SHP77 treated with DMSO at 0.1 percent for 48 hours (cell line): Measurements from ENCODE around the gene EFCAB14.
A peak's percentile ranks its signal among the peaks of the same experiment; 100 is the strongest.
"Not testable (repeated sequence)": the region's sequence is repeated elsewhere in the genome, so short reads cannot be mapped to it uniquely, and the experiment has no call there.

Experiments
- DNase-seq: peaks from one replicate; lab custom pipeline; 2025; lab: John Stamatoyannopoulos, UW

EFCAB14 gene

DNA sequence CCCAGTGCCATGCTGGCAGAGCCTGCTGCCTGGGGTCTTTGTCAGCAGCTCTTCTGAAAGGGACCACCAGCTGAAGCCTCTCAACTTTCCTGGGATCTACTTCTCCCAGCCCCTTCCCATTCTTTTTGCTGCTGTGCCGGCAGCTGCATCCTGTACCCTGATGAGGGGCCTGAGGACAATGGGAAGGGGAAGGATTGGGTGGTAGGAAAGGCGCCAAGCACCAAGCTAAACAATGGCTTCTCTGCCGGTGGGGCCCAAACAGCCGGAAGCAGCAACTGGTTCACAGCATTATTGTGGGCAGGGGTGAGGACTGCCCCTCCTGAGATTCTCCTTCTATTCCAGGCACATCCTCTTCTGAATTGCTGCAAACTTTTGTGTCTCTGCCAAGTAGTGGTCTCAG, 5.0 kb upstream of the EFCAB14 start:
- no peak for DNase-seq

DNA sequence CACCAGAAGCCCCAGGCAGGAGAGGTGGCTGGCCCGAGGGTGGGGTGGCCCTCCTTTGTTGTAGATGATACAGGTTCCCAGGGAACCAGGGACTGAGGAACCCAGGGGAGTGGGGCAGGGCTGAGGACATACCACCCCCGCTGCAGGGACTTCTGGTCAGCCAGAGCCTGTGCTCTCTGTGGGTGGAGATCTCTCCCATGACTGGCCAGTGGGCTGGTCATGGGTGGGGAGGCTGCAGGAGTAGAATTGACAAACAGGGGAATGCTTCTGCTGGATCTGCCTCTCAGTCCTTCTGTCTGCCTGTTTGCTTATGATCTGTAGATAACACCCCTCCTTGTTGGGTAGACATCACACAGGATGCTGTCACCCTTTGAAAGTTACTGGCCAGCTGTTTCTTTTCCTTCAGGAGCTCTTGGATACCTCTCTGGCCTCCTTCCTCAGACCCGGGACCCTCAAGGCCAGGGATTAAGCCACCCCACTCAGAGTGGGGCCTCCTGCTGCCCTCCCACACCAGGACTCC, 2.8 kb upstream of the EFCAB14 start:
- DNase-seq, result no peak

DNA sequence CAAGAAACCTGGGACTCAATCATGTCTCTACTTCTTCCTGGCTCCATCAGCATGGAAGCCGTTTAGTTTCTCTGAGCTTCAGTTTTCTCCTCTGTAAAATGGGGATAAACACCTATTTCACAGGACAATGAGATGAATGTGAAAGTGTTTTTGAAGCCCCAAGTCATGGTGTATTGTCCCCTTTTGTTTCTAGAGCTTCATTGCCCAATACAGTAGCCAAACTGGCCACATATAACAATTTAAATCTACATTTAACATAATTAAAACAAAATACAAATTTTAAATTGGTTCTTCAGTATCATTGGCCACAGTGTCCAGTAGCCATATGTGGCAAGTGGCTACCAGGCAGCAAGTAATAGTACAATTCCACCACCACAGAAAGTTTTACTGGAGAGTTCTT, 2.3 kb upstream of the EFCAB14 start:
- DNase-seq, result no peak

DNA sequence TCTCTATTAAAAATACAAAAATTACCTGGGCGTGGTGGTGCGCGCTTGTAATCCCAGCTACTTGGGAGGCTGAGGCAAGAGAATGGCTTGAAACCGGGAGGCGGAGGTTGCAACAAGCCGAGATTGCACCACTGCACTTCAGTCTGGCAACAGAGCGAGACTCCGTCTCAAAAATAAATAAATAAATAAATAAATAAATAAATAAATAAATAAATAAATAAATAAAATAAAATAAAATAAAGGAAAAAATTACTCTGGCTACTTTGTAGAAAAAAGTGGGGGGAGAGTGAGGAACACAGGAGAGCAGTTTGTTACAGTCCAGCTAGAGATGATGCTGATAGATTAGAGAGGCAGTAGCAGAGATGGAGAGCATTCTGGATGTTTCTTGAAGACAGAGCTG, 1.4 kb upstream of the EFCAB14 start:
- DNase-seq, result not testable (repeated sequence)

DNA sequence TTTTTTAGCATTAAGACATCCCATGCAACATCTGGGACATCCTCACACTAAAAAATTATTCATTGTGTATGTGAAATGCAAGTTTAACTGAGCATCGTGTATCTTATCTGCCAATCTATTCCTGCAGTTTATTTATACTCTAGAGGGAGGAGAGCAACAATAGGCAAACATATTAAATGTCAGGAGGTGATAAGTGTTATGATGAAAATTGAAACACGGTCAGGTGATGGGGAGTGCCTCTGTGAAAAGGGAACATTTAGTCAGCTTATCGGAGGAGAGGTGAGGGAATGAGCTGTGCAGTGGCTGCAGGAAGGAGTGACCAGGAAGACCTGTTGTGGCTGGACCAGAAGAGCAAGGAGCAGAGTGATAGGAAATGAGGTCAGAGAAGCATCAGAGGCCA, 775 bp upstream of the EFCAB14 start:
- DNase-seq, result peak; percentile 2

DNA sequence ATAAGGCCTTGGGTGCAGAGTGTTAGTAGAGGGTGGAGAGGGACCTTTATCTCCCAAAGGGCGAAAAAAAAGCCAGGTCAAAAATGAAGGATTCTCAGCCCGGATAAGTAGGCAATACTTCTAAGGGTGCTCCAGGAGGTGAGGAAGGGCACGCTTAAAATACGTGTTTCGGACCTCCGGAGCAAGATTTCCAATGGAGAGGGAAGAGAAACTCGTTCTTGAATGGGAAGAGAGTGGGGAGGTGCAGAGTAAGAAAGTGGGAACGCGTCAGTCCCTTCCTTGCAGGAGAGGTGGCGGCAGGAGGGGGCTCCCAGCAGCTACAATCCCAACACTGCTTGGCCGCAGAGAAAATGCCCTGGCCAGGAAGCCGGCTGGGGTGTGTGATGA, 581 bp downstream of the EFCAB14 start:
- DNase-seq, result no peak

DNA sequence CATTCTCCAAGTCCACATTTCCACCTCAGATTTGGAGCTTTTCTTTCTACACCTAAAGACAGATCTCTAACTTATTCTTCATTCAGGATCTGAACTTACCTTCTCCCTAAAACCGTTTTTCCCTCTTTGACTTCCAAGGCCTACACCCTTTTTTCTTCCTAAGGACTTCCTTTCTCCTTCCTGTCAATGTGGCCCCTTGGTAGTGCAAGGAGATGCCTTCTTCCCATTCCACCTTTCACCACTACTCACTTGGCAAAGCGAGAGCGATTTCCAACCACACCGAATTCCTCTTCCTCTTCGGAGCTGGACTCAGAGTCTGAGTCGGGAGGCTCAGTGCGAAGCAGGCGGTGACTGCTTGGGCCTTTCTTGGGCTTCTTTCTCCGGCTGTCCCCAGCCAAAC, 1.3 kb downstream of the EFCAB14 start:
- DNase-seq, result no peak

DNA sequence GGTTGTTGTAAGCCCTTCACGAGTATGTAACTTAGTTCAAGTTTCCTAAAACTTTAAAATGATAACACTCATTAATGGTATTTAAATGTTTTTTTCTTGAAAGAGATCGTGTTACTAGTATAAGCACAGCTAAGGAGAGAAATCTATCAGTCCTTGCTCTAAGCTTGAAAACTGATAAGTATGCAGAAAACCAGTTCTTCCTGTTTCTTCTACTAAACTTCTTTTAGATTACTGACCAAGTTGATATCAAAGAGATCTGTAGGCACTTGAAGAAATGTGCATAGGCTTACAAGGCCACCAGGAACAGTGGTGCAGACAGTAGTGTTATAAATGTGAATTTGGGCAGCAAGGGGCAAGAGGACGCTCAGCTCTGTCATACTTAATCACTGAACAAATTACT, 3.9 kb downstream of the EFCAB14 start:
- no peak for DNase-seq

DNA sequence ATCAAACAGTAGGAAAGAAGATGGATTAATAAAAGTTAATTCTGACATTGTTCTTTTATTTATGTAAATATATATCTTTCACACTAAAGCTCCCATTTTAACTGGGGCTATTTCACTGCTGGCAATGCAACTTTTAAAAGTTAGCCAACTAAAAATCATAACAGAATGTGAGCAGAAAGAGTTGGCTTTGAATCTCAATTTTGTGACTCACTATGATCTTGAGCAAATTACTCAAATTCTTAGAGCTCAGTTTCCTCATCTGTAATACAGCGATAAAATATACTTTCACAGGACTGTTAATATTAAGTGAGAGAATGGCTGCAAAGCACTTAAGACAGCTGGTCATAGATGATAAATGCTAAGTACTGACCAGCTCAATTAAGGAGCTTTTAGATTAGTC, 10.8 kb downstream of the EFCAB14 start:
- no peak for DNase-seq

DNA sequence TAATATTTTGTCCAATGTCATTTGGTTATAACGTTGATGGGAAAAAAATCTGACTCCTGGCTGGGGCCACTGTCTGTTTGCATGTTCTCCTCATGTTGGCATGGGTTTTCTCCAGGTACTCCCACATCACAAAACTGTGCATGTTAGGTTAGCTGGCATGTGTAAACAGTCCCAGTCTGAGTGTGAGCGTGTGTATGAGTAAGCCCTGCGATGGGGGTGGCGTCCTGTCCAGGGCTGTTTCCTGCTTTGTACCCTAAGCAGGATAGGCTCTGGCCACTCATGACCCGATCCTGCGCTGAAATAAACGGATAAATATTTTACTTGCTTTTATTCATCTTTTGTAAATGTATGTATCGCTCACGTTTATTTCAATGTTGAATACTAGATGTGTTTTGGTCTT, 13.5 kb downstream of the EFCAB14 start:
- no peak for DNase-seq

DNA sequence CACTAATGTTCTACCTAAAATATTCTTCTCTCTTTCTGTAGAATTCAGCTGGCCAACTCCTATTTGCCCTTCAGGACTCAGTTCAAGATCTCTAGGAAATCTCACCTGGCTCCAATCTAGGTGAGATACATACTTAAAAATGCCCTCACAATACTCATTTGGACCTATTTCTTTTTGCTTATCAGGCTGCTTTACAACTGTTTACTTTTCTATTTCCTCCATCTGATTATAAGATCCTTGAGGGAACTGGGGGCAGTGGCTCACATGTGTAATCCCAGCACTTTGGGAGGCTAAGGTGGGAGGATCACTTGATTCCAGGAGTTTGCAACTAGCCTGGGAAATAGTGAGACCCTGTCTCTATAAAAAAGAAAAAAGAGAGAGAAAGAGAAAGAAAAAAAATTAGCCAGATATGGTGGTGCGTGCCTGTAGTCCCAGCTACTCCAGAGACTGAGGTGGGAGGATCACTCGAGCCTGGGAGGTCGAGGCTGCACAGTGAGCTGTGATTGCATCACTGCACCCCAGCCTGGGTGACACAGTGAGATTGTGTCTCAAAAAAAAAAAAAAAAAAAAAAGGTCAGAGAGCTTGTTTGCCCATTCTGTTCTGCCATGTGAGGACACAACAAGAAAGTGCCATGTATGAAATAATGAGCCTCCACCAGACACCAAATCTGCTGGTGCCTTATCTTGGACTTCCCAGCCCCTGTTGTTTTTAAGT, 14.8 kb downstream of the EFCAB14 start:
- DNase-seq, result no peak

DNA sequence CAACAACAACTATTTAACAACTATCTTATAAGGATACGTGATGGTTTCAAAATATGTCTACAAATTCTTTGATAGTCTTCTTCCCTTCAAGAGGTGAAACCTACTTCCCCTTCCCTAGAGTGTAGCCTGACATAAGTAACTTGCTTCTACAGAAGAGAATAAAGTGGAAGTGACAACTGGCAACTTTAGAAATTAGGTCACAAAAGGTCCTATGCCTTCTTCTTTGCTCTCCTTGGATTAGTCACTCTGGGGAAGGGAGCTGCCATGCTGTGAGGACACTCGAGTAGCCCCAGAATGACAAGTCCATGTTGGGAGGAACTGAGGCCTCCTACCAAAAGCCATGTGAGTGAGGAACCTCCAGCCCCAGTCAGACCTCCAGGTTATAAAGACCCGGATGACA, 19.2 kb downstream of the EFCAB14 start:
- no peak for DNase-seq

DNA sequence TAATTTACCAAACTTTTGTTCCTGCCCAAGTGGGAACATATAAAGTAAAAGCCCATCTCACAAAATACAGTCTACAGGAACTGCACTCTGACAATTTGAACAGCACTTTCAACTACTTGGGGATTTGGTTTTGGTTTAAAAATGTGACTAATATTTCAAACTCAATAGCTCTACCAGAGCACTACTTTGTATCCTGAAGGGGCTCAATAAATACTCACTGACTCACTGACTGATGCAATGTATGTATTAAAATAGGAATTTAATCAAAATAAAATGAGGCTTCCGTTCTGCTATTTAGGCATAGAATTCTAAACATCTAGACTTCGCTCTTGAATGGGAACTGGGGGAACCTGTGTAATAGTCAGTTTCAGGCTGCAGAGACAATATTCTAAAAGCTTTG, 21.9 kb downstream of the EFCAB14 start:
- no peak for DNase-seq

DNA sequence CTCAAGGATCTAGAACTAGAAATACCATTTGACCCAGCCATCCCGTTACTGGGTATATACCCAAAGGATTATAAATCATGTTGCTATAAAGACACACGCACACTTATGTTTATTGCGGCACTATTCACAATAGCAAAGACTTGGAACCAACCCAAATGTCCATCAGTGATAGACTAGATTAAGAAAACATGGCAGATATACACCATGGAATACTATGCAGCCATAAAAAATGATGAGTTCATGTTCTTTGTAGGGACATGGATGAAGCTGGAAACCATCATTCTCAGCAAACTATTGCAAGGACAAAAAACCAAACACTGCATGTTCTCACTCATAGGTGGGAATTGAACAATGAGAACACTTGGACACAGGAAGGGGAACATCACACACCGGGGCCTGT, 24.2 kb downstream of the EFCAB14 start:
- not testable (repeated sequence) for DNase-seq

DNA sequence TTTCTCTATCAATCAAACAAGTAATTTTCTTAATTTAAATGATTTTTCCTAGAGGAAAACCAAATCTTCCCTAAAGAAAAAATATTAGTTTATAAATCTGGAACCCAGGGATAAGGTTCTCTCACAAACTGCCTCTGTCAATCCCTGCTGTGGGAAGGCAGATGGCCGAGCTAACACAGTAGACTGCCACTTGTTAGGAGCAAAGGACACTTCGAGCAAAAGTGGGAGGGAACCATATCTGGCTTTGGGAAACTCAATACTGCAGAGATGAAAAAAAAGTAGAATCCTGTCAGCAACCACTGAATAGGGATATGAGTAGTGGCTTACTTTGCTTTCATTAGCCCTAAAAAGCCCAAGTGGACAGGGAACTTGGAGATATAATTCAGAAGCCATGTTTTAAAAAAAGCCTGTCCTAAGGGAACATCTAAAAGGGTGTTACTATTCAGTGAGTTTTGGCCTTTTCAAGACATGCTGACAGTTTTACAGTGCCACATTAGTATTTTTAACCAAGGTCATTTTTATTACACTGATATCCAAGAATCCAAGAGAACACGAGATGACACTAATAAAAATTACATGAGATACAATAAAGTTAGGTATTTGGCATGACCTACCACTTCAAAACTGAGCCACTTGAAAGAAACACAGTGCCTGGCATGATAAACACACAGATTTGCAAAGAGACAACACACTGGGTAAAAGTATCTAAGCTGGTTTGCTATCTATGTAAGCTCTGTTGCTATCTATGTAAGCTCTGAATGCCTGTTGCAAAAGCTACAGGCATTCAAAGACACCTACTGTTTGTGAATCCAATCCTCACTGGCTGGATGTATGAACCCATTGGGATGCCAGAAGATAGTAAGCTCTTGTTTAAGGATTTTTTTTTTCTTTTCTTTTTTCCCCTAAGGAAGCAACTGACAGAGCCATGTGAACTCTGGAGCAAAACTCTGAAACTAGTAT, 25.8 kb downstream of the EFCAB14 start:
- DNase-seq, result no peak

DNA sequence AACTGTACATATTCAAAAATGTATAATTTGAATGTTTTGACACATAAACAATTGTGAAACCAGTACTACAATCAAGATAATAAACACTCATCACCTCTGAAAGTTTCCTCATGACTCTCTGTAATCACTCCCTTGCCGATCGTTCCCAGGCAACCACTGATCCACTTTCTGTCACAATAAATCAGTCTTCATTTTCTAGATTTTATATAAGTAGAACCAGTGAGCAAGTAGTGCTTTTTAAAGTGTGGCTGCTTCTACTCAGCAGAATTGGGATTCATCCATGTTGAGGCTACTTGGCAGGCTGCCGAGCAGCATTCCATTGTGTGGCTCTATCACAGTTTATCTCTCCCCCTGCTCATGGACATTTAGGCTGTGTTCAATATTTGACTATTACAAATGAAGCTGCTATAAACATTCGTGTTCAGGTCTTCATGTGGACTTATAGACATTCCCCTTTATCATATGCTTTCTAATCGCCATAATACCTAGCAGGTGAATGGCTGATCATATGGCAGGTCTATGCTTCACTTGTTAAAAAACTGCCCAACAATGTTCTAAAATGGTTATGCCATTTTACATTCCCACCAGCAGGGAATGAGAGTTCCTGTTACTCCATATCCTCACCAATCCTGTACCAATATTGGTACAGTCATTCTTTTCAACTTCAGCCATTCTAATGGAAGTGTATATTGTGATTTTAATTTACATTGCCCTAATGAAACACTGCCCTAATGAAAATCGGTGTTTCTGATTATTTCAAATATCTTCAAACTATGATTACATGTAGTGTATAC, 26.7 kb downstream of the EFCAB14 start:
- no peak for DNase-seq

DNA sequence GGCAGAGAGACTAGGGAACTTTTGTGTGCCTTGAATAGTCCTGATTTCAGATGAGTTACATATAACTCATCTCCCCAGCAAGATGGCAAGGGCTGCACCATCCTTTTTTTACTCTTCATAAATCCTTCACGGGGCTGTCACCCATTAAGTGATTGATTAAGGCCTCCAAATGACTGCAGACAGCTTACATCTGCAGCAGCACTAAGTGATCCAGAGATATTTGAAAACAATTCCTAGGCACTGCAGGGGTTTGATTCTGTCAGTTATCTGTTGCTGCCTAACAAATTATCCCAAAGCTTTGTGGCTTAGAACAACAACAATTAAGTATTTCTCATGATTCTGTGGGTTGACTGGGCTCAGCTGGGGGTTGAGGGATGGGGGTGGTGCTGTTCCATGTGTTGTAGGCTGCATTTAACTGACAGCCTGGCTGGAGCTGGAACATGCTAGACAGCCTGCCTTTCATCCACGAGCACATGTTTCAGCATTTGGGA, 27.9 kb downstream of the EFCAB14 start:
- DNase-seq, result no peak

DNA sequence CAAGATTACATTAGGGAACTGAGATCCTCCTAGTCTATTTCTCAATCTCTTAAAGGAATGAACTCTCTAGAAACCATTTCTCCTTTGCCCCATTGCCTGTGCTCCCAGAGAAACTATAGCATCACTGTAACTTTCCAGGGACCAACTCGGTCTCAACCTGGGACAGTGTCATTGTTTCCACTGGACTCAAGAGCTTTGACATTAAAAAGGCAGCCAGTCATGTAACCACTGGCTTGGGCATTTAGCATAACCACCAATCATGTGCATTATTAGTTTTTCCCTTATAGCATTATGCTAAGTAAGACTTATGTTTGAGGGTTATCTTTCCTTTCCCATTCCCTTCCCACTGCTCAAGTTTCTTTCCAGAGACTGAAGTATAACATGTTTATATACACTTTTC, 29.0 kb downstream of the EFCAB14 start:
- DNase-seq, result no peak

DNA sequence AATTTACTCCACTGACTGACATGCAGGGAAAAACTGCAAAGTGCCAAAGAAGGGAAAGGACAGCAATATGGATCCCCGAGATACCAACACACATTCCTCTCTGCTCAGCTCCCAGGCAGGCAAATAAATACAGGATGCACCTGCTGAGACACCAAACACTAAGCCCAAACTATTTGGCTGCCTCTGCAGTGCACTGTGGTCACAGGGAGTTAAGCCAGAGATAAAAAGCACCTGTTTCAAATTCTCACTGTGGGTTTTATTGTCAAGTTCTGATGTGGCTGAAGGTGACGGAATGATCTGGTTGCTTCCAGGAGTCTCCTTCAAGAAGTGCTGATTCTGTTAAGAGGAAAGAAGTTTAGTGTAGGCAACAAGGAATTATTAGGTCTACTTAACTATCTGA, 29.6 kb downstream of the EFCAB14 start:
- DNase-seq, result no peak

DNA sequence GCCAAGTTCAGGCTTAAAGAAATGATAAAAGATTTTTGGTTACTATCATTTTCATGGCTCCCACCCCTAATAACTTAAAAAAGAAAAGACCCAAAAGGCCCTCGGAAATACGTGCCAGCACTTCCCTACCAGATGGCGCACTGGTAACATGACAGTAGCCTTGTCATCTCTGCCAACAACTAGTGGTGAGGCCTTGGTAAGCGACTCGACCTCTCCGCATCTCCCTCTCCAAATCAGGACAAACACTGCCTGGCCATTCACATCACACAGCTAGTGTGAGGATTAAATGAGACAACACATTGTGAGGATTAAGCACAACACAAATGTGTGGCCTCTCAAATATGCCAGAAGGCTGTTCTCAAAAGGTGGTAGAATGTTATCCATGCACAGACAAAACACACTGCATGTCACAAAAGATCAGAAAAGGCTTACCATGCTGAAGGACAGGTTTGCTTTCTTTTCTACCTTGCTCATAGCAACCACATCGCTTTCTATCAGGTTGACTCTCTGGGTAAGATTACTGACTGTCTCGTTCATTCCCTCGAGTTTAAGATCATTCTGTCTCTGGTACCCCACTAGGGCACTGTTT, 30.9 kb downstream of the EFCAB14 start:
- DNase-seq, result no peak

DNA sequence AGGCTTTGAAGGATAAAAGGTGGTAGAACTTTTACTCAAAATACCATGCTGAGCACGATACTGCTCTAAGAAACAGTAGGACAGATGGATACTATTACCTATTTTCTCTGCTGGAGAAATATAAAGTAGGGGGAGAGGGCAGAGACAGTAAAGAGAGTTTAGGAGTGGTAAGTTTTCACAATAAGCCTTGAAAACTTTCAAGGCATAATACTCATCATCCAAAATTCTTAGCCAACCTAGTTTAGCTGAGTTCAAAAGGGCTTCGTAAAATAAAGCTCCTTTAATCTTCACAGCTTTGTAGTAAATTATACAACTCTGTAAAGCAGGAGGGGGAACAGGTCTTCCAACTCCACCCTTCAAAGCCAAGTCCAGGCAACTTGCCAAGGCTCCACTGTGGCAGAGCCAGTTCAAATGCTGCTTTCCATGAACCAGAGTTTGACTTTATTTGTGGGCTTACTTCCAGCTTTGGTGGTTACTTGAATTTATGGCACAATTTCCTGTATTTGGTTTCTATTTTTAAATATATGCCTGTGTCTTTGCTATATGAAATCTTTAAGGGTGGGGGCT, 31.7 kb downstream of the EFCAB14 start:
- peak; percentile 0 for DNase-seq
